Measurements from ENCODE around the gene PLAGL1. TPM values are rescaled to one million over a fixed set of nuclear protein-coding genes. Genes with fewer than 3 reads are reported as not detected.

PLAGL1 gene
- total RNA-seq, 2 experiments from 2014 or later = 1.0 to 1.1 TPM

- Histone ChIP-seq H3K4me1 (ENCODE audit: insufficient read depth, low read length) (no peaks in the 10 kb centered on the region), H3K9me3 (ENCODE audit: control insufficient read depth in 1 of 2, insufficient read depth in 1 of 2, low read length in 2 of 2) (no peaks in the 10 kb centered on the region), H3K36me3 (ENCODE audit: insufficient read depth, low read length) (no peaks in the 10 kb centered on the region), H3K4me3 (ENCODE audit: low read length) (no peak overlapping the region), H3K27me3 (ENCODE audit: control insufficient read depth in 1 of 2, insufficient read depth in 2 of 2, low read length in 2 of 2) (no peaks in the 10 kb centered on the region), H3K27ac (ENCODE audit: low read depth in 1 of 2, low read length in 2 of 2) (no peak overlapping the region)
- Mint-ChIP-seq H3K27me3 (no peaks in the 10 kb centered on the region), H3K9me3 (no peaks in the 10 kb centered on the region), H3K36me3 (ENCODE audit: low read depth) (no peaks in the 10 kb centered on the region), H3K4me3 (no peak overlapping the region), H3K4me1 (ENCODE audit: low read depth) (no peaks in the 10 kb centered on the region), H3K27ac (no peak overlapping the region)
- TF ChIP-seq CTCF (IDR thresholded peaks at IDR 0.05) = no peak
- ATAC-seq (ENCODE audit: poor library complexity) (no peak), DNase-seq (no peak)
- POLR2A ChIA-PET = no interaction called here
- CTCF ChIA-PET = no interaction called here
- intact Hi-C loops (cut with DNase I, micrococcal nuclease) = no loop called here
These were observed 49.1 kb downstream of the PLAGL1 start for GRCh38 chr6:143958839-143959399.

GRCh38 chr6:143957679-143958274 is 50.3 kb downstream of the PLAGL1 start:
- no peak for TF ChIP-seq CTCF (IDR thresholded peaks at IDR 0.05)
- Histone ChIP-seq H3K4me3 (ENCODE audit: low read length) (no peak overlapping the region), H3K9me3 (ENCODE audit: control insufficient read depth in 1 of 2, insufficient read depth in 1 of 2, low read length in 2 of 2) (no peaks in the 10 kb centered on the region), H3K27me3 (ENCODE audit: control insufficient read depth in 1 of 2, insufficient read depth in 2 of 2, low read length in 2 of 2) (no peaks in the 10 kb centered on the region), H3K4me1 (ENCODE audit: insufficient read depth, low read length) (no peaks in the 10 kb centered on the region), H3K36me3 (ENCODE audit: insufficient read depth, low read length) (no peaks in the 10 kb centered on the region), H3K27ac (ENCODE audit: low read depth in 1 of 2, low read length in 2 of 2) (no peak overlapping the region)
- POLR2A ChIA-PET = no interaction called here
- H3K27ac Mint-ChIP-seq = no peak overlapping the region
- CTCF ChIA-PET = no interaction called here
- no peak overlapping the region for H3K4me3 Mint-ChIP-seq
- no peaks in the 10 kb centered on the region for H3K27me3 Mint-ChIP-seq
- no peaks in the 10 kb centered on the region for H3K9me3 Mint-ChIP-seq
- intact Hi-C loops (cut with DNase I, micrococcal nuclease) = no loop called here
- DNase-seq = no peak
- no peaks in the 10 kb centered on the region for H3K36me3 Mint-ChIP-seq (ENCODE audit: low read depth)
- H3K4me1 Mint-ChIP-seq (ENCODE audit: low read depth) = no peaks in the 10 kb centered on the region
- no peak for ATAC-seq (ENCODE audit: poor library complexity)

- Mint-ChIP-seq H3K27ac (no peak overlapping the region), H3K4me1 (ENCODE audit: low read depth) (no peaks in the 10 kb centered on the region), H3K4me3 (no peak overlapping the region), H3K27me3 (no peaks in the 10 kb centered on the region), H3K9me3 (no peaks in the 10 kb centered on the region), H3K36me3 (ENCODE audit: low read depth) (no peaks in the 10 kb centered on the region)
- Histone ChIP-seq H3K4me1 (ENCODE audit: insufficient read depth, low read length) (no peaks in the 10 kb centered on the region), H3K27ac (ENCODE audit: low read depth in 1 of 2, low read length in 2 of 2) (no peak overlapping the region), H3K4me3 (ENCODE audit: low read length) (no peak overlapping the region), H3K9me3 (ENCODE audit: control insufficient read depth in 1 of 2, insufficient read depth in 1 of 2, low read length in 2 of 2) (no peaks in the 10 kb centered on the region), H3K27me3 (ENCODE audit: control insufficient read depth in 1 of 2, insufficient read depth in 2 of 2, low read length in 2 of 2) (no peaks in the 10 kb centered on the region), H3K36me3 (ENCODE audit: insufficient read depth, low read length) (no peaks in the 10 kb centered on the region)
- TF ChIP-seq CTCF (IDR thresholded peaks at IDR 0.05) = no peak
- ChIA-PET POLR2A (no interaction called here), CTCF (no interaction called here)
- ATAC-seq (ENCODE audit: poor library complexity) (no peak), DNase-seq (no peak)
- intact Hi-C loops (cut with DNase I, micrococcal nuclease) = no loop called here
These were observed 52.1 kb downstream of the PLAGL1 start for GRCh38 chr6:143955971-143956370.

Data from CD4-positive, alpha-beta T cell (primary cell).